NCI-H1417 treated with DMSO at 0.1 percent for 48 hours (cell line): ENCODE measurements around the gene ADD3.
"Not testable (repeated sequence)": the region's sequence is repeated elsewhere in the genome, so short reads cannot be mapped to it uniquely, and the experiment has no call there.

Experiments used
- DNase-seq: peaks from one replicate; lab custom pipeline; 2025; lab: John Stamatoyannopoulos, UW

The ADD3 gene

GRCh38 chr10:110107430-110107829 is 99.6 kb downstream of the ADD3 start:
- DNase-seq: no peak

- DNase-seq: no peak
These were observed 100.1 kb downstream of the ADD3 start for GRCh38 chr10:110107887-110108286.

GRCh38 chr10:110109511-110109910 is 101.7 kb downstream of the ADD3 start:
- no peak for DNase-seq

- DNase-seq: no peak
These were observed 102.6 kb downstream of the ADD3 start for GRCh38 chr10:110110338-110110737.

- no peak for DNase-seq
These were observed 106.0 kb downstream of the ADD3 start for GRCh38 chr10:110113670-110114337.

- not testable (repeated sequence) for DNase-seq
These were observed 106.9 kb downstream of the ADD3 start for GRCh38 chr10:110114668-110115067.

- no peak for DNase-seq
These were observed 108.2 kb downstream of the ADD3 start for GRCh38 chr10:110115784-110116520.

- no peak for DNase-seq
These were observed 111.3 kb downstream of the ADD3 start for GRCh38 chr10:110118891-110119621.

GRCh38 chr10:110123594-110123993 is 115.8 kb downstream of the ADD3 start:
- DNase-seq: no peak

GRCh38 chr10:110129490-110129889 is 121.7 kb downstream of the ADD3 start:
- no peak for DNase-seq

GRCh38 chr10:110134917-110135316 is 127.1 kb downstream of the ADD3 start:
- no peak for DNase-seq

GRCh38 chr10:110135836-110136235 is 128.1 kb downstream of the ADD3 start:
- not testable (repeated sequence) for DNase-seq

GRCh38 chr10:110137142-110137545 is 129.4 kb downstream of the ADD3 start:
- no peak for DNase-seq

- DNase-seq: no peak
These were observed 130.5 kb downstream of the ADD3 start for GRCh38 chr10:110138197-110138812.

- no peak for DNase-seq
These were observed 133.4 kb downstream of the ADD3 start for GRCh38 chr10:110141185-110141584.

- DNase-seq: no peak
These were observed 134.3 kb downstream of the ADD3 start for GRCh38 chr10:110141871-110142635.

GRCh38 chr10:110142965-110143364 is 135.2 kb downstream of the ADD3 start:
- DNase-seq: no peak

- no peak for DNase-seq
These were observed 136.7 kb downstream of the ADD3 start for GRCh38 chr10:110144507-110144906.

GRCh38 chr10:110147961-110148360 is 140.2 kb downstream of the ADD3 start:
- no peak for DNase-seq

GRCh38 chr10:110149259-110149658 is 141.5 kb downstream of the ADD3 start:
- DNase-seq: no peak

- no peak for DNase-seq
These were observed 142.3 kb downstream of the ADD3 start for GRCh38 chr10:110150046-110150445.

GRCh38 chr10:110150981-110151380 is 143.2 kb downstream of the ADD3 start:
- no peak for DNase-seq
